Dedifferentiated amniotic fluid mesenchymal stem cell (primary cell): ENCODE data around the gene ZNF335.
A peak's percentile ranks its signal among the peaks of the same experiment; 100 is the strongest.

ENCODE experiments used
- DNase-seq: peaks from one replicate; pipeline ENCODE4 v3.0.0-alpha.2; 2016; ENCODE audit errors: extremely low spot score

Gene ZNF335, protein sequence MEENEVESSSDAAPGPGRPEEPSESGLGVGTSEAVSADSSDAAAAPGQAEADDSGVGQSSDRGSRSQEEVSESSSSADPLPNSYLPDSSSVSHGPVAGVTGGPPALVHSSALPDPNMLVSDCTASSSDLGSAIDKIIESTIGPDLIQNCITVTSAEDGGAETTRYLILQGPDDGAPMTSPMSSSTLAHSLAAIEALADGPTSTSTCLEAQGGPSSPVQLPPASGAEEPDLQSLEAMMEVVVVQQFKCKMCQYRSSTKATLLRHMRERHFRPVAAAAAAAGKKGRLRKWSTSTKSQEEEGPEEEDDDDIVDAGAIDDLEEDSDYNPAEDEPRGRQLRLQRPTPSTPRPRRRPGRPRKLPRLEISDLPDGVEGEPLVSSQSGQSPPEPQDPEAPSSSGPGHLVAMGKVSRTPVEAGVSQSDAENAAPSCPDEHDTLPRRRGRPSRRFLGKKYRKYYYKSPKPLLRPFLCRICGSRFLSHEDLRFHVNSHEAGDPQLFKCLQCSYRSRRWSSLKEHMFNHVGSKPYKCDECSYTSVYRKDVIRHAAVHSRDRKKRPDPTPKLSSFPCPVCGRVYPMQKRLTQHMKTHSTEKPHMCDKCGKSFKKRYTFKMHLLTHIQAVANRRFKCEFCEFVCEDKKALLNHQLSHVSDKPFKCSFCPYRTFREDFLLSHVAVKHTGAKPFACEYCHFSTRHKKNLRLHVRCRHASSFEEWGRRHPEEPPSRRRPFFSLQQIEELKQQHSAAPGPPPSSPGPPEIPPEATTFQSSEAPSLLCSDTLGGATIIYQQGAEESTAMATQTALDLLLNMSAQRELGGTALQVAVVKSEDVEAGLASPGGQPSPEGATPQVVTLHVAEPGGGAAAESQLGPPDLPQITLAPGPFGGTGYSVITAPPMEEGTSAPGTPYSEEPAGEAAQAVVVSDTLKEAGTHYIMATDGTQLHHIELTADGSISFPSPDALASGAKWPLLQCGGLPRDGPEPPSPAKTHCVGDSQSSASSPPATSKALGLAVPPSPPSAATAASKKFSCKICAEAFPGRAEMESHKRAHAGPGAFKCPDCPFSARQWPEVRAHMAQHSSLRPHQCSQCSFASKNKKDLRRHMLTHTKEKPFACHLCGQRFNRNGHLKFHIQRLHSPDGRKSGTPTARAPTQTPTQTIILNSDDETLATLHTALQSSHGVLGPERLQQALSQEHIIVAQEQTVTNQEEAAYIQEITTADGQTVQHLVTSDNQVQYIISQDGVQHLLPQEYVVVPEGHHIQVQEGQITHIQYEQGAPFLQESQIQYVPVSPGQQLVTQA (N-terminal part only)

DNA sequence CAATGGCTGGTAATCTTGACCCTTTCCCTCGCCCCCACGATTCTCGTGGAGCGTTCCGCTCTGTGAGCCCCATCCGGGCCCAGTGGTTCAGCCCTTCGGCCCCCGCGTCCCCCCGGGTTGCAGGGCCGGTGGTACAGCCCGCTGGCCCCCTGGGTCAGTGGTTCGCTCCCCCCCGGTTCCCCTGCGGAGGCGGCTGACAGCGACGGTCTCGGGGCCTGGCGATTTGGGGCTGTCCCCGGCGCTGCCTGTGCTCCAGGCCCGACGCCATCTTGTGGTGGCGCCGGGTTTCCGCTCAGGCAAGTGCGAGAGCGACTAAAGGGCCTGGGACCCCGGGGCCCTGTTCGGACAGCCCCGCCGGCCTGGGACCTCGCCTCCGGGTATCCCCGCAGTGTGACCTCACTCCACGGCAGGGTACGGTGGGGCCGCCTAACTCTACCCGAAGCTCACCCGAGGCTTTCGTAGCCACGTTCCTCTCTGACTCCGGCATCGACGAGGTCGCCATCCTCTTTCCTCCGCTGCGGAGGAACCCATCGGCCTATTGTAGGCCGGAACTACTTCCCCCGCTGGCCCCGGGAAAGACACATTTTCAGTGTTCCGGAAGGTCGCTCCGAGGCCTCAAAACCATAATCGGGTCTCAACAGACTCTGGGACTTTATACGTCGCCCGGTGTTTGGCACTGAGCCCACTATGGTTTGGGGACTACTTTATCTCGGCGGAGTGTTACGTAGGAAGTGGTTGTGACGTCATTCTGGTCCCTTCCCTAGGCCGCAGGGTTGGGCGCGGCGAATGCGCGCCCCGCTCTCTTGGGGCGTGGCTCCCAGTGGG is at the start of gene ZNF335:
Gene ZNF335, minus strand, starts transcription at position 529 of the 825 bp plus-strand sequence. CDS start 793 bp downstream, outside the sequence.
- peak; percentile 90 for DNase-seq

DNA sequence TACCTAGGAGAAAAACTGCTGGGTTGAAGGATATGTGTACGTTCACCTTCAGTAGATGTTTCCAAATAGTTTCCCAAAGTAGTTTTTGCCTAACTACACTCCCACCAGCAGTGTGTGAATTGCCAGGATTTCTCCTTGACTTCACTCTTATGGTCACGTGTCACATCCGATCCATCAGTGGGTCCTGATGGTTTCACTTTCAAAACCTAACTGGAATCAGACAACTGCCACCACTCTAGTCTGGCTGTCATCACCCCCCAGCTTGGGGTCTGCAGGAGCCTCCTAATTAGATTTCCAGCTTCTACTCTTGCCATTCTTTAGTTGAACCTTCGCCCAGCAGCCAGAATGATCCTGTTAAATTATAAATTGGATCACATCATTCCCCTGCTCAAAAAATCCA is 48.6 kb upstream of the ZNF335 start:
- no peak for DNase-seq

DNA sequence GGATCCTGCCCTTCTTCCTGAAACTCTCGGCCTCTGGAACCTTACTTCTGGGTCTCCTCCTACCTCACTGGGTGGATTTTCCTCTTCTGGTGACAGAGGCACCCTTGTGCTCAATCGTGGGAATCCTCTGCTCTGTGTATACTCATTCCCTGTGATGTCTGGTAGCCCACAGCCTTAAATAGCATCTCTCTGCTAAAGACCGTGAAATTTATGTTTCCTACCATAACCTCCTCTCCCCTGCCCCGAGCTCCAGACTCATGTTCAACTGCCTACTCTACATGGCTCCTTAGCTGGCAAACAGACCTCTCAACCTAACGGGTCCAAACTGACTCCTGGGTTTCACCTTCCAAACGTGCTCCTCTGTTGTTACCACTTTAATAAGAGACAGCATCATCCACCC is 46.6 kb upstream of the ZNF335 start:
- no peak for DNase-seq

DNA sequence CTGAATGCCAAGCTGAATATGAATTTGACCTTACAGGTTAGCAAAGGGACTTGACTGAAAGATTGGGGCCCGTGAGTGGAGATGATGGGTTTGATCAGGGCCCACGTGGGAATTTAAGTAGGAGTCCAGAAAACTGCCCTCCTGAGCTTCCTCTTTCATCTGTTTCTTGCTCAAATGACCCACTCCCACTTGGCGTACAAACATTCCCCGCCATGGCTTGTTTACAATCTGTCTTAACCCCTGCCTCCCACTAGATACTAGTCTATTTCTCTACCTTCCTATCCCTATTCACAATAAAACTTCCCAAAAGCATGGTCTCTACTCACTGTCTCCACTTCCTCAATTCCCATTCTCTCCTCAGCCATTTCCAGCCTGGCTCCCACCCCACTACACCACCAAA is 46.1 kb upstream of the ZNF335 start:
- DNase-seq = no peak

DNA sequence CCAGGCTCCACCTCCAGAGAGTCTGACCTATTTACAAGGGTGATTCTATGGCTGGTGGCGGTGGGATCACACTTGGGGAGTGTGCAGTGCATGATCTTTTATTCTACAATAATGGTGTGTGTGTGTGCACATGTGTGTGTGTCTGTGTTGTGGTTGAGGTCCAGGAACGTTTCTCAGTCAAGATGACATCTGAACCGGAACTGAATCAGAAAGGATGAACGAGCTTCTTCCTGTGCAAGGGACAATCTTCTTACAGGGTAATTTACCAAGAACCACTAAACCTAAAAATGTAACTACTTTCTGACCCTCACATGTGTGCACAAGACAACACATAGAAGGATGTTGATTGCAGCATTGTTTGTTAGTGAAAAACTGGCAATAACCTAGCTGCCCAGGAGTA is 45.3 kb upstream of the ZNF335 start:
- DNase-seq = no peak

DNA sequence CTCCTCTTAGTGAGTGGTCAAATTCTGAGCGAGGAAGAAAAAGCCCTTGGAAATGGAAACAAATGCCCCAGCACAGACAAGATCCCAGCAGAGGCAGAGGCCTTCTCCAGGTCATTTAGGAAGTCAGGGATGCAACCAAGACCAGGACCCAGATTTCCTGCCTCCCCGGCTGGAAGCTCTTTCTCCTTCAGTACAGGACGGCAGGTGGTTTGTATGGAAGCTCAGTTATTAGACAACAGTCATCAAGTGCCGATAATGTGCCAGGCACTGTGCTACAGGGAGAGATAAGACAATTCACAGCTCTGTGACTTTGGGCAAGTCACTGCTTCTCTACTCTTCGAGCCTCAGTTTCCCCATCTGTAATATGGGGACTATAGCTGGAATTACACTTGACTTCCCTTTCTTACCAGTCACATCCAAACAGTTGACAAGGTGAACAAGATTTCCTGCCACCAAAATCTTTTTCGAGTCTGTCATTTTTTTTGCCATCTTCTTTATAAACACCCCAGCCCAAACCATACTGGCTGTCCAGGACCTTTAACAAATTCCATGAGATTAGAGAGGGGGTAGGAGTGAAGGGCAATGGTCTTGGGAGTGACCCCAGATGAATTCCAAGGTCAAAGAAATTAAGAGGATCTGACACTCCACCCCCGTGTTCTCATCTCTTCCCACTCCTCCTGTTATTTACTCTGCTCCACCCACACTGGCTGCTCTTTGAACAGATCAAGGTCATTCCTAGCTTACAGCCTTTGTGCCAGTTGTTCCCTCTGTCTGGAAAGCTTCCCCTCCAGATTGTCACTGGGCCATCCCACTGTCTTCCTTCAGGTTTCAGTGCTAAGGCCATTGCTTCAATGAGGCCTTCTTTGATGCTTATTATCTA is 42.8 kb upstream of the ZNF335 start:
- no peak for DNase-seq

DNA sequence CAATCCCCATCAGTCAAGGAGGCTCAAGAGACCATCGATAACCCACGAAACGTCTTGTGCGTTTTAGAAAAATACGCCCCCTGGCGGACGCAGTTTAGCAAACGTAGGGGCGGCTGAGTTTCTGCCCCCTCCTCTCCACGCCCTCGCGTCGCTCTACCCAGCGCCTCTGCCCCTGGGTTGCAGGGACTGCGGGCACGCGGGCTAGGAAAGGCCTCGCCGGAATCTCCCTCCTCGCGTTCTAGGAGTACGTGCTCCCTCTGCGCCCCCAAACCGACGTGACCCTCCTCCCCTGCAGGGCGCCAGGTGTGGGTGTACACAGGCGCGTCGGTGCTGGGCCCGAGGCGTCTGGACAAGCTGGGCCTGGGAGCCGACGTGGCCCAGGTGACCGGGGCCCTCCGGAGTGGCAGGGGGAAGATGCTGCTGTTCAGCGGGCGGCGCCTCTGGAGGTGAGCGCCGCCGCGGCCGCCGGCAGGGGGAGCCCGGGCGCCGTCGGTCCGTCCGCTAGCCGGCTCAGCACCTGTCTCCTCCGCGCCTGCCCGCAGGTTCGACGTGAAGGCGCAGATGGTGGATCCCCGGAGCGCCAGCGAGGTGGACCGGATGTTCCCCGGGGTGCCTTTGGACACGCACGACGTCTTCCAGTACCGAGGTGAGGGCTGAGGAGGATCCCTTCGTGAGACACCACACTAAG is 42.0 kb upstream of the ZNF335 start:
- no peak for DNase-seq

DNA sequence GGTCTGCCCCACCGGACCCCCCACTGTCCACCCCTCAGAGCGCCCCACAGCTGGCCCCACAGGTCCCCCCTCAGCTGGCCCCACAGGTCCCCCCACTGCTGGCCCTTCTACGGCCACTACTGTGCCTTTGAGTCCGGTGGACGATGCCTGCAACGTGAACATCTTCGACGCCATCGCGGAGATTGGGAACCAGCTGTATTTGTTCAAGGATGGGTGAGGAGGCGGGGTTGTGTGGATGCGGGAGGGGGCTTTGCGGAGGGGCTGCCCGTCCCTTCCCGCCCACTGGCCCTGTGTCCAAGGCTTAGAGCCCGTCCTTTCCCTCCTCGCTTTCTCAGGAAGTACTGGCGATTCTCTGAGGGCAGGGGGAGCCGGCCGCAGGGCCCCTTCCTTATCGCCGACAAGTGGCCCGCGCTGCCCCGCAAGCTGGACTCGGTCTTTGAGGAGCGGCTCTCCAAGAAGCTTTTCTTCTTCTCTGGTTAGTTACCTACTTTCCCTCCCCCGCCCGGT is 41.4 kb upstream of the ZNF335 start:
- DNase-seq = no peak

DNA sequence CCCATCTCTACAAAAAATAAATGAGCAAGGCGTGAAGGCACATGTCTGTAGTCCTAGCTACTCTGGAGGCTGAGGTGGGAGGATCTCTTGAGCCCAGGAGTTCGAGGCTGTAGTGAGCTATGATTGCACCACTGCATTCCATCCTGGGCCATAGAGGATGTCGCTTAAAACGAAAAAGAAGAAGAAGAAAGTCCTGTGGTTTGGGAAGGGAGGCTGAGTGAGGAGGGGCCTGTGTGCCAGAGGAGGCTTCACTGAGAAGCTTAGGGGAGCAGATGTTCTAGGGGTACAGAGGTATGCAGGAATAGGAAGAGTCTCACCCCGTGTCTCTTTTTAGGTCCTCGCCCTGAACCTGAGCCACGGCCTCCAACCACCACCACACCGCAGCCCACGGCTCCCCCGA is 40.9 kb upstream of the ZNF335 start:
- DNase-seq = no peak

DNA sequence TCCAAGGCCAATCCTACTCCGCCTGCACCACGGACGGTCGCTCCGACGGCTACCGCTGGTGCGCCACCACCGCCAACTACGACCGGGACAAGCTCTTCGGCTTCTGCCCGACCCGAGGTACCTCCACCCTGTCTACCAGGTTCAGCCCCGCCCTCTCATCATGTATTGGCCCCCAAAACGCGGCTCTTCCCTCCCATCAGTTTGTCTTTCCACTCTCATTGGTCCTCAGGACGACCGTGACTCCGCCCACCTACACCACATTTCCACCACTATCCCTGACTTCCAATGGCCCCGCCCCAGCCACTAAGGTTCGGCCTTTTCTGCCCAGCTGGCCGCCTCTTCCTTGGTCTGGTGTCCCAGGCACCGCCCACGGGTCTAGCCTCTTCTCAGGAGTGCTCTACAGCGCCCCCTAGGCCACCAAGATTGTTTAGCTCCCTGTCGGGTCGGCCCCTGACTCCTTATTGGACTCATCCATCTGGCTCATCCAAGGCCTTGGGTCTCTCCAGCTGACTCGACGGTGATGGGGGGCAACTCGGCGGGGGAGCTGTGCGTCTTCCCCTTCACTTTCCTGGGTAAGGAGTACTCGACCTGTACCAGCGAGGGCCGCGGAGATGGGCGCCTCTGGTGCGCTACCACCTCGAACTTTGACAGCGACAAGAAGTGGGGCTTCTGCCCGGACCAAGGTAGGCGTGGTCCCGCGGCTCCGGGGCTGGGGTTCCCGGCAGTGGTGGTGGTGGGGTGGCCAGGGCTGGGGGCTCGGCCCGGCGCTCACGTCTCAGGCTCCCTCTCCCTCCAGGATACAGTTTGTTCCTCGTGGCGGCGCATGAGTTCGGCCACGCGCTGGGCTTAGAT is 39.9 kb upstream of the ZNF335 start:
- DNase-seq = no peak

DNA sequence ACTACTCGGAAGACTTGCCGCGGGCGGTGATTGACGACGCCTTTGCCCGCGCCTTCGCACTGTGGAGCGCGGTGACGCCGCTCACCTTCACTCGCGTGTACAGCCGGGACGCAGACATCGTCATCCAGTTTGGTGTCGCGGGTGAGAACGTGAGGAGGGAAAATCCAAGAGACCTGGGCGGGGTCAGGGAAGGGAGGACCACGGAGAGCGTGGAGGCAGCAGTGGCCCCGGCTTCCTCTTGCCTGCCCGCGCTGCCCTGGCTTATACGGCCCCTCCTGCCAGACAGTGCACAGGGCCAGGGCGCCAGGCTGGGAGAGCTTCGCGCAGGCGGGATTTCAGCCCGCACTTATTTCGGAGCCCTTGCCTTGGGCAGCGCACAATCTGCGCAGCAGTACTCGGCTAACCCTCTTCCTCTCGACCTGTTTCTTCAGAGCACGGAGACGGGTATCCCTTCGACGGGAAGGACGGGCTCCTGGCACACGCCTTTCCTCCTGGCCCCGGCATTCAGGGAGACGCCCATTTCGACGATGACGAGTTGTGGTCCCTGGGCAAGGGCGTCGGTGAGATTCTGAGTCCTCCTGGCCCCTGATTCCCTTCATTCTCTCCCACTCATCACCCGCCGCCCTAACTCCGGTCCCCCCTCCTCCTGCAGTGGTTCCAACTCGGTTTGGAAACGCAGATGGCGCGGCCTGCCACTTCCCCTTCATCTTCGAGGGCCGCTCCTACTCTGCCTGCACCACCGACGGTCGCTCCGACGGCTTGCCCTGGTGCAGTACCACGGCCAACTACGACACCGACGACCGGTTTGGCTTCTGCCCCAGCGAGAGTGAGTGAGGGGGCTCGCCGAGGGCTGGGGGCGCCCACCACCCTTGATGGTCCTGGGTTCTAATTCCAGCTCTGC is 38.7 kb upstream of the ZNF335 start:
- no peak for DNase-seq

DNA sequence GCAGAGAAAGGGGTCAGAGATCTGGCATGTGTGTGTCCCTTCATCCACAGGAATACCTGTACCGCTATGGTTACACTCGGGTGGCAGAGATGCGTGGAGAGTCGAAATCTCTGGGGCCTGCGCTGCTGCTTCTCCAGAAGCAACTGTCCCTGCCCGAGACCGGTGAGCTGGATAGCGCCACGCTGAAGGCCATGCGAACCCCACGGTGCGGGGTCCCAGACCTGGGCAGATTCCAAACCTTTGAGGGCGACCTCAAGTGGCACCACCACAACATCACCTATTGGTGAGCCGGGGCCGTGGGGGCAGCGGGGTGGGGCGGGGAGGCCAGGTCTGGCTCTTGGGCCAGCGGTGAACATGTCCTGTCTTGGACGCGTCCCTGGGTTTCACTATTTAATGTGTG is 37.8 kb upstream of the ZNF335 start:
- DNase-seq = no peak

DNA sequence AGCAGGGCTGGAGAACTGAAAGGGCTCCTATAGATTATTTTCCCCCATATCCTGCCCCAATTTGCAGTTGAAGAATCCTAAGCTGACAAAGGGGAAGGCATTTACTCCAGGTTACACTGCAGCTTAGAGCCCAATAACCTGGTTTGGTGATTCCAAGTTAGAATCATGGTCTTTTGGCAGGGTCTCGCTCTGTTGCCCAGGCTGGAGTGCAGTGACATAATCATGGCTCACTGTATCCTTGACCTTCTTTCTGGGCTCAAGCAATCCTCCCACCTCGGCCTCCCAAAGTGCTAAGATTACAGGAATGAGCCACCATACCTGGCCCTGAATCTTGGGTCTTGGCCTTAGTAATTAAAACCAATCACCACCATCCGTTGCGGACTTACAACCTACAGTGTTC is 35.7 kb upstream of the ZNF335 start:
- no peak for DNase-seq

DNA sequence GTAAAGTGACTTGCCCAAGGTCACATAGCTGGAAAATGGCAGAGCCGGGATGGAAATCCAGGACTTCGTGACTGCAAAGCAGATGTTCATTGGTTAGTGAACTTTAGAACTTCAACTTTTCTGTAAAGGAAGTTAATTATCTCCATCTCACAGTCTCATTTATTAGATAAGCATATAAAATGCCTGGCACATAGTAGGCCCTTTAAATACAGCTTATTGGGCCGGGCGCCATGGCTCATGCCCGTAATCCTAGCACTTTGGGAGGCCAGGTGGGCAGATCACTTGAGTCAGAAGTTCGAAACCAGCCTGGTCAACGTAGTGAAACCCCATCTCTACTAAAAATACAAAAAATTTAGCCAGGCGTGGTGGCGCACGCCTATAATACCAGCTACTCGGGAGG is 35.0 kb upstream of the ZNF335 start:
- DNase-seq = no peak

DNA sequence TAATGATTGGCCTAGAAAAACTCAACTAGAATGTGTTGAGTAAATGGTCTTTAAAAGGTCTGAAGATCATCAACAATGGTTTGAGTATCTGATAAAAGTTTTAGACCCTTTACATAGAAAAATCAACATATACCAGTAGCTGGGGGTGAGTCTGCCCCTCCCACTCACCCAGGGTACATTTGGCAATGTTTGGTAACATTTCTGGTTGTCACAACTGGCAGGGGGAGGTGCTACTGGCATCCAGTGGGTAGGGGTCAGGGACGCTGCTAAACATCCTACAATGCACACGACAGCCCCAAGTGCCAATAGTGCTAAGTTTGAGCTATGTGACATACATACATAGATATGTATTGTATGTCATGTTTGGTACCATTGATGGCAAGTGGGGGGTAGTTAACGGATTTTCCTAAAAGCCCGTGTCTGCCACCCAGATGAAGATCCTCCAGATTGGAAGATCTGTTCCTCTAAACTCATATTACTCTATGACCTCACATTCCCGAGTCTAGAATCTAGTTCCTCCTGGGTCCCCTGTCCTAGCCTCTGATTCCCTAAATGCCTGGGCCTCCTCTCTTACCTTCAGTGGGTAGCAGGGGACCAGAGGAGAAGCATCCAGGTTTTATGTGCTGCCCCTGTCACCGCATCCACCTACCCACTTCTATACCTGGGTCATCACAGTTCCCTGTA is 34.2 kb upstream of the ZNF335 start:
- no peak for DNase-seq

DNA sequence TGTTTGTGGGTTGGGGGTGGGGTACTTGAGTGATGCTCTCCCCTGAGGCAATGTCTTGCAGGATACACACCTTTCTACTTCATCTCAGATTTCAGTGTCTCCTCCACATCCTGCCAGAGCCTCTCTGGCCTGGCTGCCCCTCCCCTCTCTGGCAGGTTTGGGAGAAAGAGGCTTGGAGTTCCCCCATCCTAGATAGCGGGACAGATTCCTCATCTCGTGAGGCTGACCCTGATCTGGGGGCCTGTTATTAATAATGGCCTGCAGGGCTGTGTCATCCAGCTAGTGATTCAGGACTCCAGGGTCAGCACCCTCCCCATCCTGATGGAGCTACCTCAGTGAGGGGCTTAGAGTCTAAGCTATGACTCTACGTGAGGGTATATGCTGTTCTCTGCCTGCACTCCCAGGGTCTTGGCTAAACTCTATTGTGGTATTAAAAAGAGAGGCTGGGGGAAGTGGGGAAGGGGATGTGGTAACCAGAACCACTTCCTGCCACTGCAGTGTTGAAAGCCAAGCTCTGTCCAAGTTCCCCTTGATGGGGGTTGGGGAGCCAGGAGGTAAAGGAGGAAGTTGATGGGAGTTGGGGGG is 33.0 kb upstream of the ZNF335 start:
- no peak for DNase-seq
